ENCODE measurements around the gene GPRIN2.

DNA sequence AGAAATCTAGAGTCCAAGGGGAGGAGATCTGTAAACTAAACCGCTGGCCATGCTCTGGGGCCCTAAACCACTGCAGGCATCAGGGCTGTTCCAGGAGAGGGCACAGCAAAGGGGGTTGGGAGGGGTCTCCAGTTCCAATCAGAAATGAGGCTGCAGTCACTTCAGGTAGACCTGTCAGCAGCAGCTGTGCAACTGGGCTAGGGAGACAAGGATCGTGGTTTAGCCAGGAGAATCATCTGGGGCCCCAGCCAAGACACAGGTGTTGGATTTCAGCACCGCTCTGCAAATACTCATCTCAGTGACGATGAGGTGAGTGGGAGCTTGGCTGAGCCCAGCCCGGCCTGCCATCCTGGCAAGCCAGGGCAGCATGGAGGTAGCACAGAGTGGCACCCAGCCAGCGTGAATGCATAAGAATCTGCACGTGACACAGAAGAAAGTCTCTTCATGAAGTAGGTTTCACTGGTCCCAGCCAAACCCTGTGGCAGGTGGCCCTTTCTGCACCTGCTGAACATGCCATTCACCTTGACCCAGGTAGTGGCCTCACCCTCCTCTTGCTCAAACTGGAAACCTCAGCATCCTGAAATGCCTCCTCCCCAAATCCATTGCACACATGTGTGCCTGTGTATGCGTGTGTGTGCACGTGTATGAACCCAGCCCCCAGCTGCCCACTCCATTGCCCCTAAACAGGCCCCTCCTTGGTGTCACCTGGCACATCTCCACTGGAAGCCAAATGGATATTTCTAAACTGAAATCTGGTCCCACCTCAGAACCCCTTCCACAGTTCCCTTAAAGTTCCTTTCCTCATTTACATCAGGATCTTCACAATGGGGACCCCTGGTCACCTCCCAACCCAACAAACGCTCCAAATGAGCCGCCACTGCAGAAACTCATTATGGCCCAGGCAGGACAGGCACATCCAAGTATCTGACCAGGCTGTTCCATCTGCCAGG, 9.6 kb downstream of the GPRIN2 start:
- TF ChIP-seq POLR2A (IDR thresholded peaks at IDR 0.05) (no peak), EP300 (IDR thresholded peaks at IDR 0.05) (no peak)
- TF ChIP-seq, protein P1, sequence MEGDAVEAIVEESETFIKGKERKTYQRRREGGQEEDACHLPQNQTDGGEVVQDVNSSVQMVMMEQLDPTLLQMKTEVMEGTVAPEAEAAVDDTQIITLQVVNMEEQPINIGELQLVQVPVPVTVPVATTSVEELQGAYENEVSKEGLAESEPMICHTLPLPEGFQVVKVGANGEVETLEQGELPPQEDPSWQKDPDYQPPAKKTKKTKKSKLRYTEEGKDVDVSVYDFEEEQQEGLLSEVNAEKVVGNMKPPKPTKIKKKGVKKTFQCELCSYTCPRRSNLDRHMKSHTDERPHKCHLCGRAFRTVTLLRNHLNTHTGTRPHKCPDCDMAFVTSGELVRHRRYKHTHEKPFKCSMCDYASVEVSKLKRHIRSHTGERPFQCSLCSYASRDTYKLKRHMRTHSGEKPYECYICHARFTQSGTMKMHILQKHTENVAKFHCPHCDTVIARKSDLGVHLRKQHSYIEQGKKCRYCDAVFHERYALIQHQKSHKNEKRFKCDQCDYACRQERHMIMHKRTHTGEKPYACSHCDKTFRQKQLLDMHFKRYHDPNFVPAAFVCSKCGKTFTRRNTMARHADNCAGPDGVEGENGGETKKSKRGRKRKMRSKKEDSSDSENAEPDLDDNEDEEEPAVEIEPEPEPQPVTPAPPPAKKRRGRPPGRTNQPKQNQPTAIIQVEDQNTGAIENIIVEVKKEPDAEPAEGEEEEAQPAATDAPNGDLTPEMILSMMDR (IDR thresholded peaks at IDR 0.05) = no peak
